AG09309 (cell line): ENCODE data around the gene CELF2.
"Not testable (repeated sequence)": the region's sequence is repeated elsewhere in the genome, so short reads cannot be mapped to it uniquely, and the experiment has no call there.

ENCODE experiments used
- DNase-seq: peaks from one replicate; pipeline ENCODE4 v3.0.0-alpha.2; 2010; ENCODE audit warnings: low read depth
- H3K4me3 ChIP-seq: 2 replicates; pipeline ENCODE4 v1.5.1; 2011; ENCODE audit warnings: mild to moderate bottlenecking, low read depth, low read length, moderate library complexity; ENCODE audit not compliant: control insufficient read depth
- TF ChIP-seq, protein P1 (sequence below): IDR thresholded peaks from 2 replicates; pipeline ENCODE4 v1.5.1; 2011; ENCODE audit warnings: mild to moderate bottlenecking, low read depth, low read length, inconsistent platforms; ENCODE audit not compliant: insufficient read depth, control insufficient read depth; ENCODE audit errors: missing control alignments

CELF2 gene

DNA sequence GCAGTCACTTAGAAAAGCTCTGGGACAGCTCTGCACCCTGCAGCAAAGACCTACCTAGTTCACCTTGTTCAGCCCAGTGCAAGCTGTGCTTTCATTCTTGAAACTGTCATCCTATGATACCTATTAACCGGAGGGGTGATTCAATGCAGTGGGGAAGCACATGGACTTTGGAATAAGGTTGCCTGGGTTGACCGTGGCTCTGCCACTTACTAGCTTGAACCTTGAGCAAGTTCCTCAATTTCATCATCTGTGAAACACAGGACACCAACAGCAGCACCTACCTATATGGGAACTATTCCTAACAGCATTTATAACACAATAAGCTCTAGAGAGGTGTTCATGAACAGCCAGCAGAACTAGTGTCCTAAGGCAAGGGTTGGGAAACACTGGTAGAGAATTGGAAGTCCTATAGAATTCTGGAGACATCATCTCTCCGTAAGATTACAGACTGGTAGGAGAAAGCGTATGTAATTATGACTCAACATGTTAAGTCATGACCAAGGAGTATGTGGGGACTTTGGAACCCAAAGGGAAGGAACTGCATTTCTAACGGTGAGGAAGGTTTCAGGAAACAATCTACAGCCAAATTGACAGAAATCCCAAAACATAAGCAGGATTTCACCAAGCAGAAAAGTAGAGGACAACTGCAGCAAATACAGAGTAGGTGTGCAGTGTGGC, 323.8 kb downstream of the CELF2 start:
- H3K4me3 ChIP-seq, result no peak overlapping the region
- DNase-seq, result no peak
- TF ChIP-seq, protein P1, sequence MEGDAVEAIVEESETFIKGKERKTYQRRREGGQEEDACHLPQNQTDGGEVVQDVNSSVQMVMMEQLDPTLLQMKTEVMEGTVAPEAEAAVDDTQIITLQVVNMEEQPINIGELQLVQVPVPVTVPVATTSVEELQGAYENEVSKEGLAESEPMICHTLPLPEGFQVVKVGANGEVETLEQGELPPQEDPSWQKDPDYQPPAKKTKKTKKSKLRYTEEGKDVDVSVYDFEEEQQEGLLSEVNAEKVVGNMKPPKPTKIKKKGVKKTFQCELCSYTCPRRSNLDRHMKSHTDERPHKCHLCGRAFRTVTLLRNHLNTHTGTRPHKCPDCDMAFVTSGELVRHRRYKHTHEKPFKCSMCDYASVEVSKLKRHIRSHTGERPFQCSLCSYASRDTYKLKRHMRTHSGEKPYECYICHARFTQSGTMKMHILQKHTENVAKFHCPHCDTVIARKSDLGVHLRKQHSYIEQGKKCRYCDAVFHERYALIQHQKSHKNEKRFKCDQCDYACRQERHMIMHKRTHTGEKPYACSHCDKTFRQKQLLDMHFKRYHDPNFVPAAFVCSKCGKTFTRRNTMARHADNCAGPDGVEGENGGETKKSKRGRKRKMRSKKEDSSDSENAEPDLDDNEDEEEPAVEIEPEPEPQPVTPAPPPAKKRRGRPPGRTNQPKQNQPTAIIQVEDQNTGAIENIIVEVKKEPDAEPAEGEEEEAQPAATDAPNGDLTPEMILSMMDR, result no peak

DNA sequence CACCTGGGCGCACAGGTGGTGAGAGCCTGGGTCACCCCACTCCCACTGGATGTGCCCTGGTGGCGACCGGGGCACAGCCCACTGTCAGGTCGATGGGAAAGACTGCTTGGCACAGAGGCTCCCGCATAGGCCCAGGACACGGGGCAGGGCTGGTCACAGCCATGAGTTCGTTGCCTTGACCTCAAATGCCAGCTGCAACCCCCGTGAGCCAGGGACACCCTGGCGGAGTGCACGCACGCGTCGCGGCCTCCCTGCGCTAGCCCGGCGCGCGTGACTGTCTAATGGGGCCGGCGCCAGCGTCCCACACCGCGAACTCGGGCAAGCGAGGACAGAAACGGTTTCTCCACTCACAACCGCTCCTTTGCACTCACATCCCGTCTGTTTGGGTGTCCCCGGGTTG, 326.4 kb downstream of the CELF2 start:
- no peak overlapping the region for H3K4me3 ChIP-seq
- TF ChIP-seq, protein P1, result no peak
- DNase-seq, result no peak

DNA sequence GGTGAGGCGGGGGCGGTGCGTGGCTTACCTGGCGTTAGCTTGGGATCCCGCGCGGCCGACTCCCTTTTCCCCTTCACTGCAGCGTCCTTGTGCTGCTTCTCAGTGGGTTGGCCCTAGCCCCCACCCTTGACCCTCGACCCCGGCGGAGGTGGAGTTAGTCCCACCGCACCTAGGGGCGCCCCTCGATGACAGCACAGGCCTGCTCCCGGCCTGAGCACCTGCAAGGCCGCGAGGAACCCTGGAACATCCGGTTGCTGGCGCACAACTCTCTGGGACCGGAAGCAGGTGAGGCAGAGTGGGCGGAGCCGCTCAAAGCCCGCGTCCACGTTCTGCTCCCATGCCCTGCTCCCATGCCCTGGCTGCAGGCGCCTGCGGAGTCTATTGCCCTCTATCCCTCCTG, 326.9 kb downstream of the CELF2 start:
- TF ChIP-seq, protein P1, result no peak
- no peak overlapping the region for H3K4me3 ChIP-seq
- no peak for DNase-seq

- TF ChIP-seq, protein P1, result no peak
- DNase-seq, result no peak
These were observed 327.8 kb downstream of the CELF2 start for GRCh38 chr10:11345224-11346054.

DNA sequence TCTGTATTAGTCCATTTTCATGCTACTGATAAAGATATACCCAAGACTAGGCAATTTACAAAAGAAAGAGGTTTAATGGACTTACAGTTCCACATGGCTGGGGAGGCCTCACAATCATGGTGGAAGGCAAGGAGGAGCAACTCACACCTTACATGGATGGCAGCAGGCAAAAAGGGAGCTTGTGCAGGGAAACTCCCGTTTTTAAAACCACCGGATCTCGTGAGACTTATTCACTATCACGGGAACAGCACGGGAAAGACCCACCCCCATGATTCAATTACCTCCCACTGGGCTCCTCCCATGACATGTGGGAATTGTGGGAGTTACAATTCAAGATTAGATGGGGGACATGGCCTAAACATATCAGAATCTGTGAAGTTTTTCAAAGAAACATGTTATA, 329.9 kb downstream of the CELF2 start:
- DNase-seq, H3K4me3 ChIP-seq: not testable (repeated sequence)

More at GRCh38 chr10:11345224-11346054, 327.8 kb downstream of the CELF2 start:
- H3K4me3 ChIP-seq, result no peak overlapping the region

GRCh38 chr10:11351801-11352200, 334.1 kb downstream of the CELF2 start:
- no peak for DNase-seq
- TF ChIP-seq, protein P1, result no peak
- H3K4me3 ChIP-seq, result no peak overlapping the region
